NCI-H2196 (cell line): ENCODE measurements around the gene UGGT2.
"Not testable (repeated sequence)": the region's sequence is repeated elsewhere in the genome, so short reads cannot be mapped to it uniquely, and the experiment has no call there.

Source experiments
- DNase-seq: peaks from one replicate; lab custom pipeline; 2025; ENCODE audit not compliant: unreplicated experiment; lab: John Stamatoyannopoulos, UW

The UGGT2 gene

GRCh38 chr13:95903569-95903968 lies 149.6 kb downstream of the UGGT2 start:
- no peak for DNase-seq

GRCh38 chr13:95902741-95903140 lies 150.5 kb downstream of the UGGT2 start:
- DNase-seq, result no peak

GRCh38 chr13:95898256-95898655 lies 154.9 kb downstream of the UGGT2 start:
- no peak for DNase-seq

- DNase-seq, result no peak
Measured at GRCh38 chr13:95896301-95896700, 156.9 kb downstream of the UGGT2 start.

- no peak for DNase-seq
Measured at GRCh38 chr13:95893861-95894260, 159.3 kb downstream of the UGGT2 start.

- DNase-seq, result no peak
Measured at GRCh38 chr13:95882121-95882520, 171.1 kb downstream of the UGGT2 start.

- DNase-seq, result no peak
Measured at GRCh38 chr13:95880331-95880730, 172.9 kb downstream of the UGGT2 start.

- no peak for DNase-seq
Measured at GRCh38 chr13:95874286-95874685, 178.9 kb downstream of the UGGT2 start.

- no peak for DNase-seq
Measured at GRCh38 chr13:95870421-95870820, 182.8 kb downstream of the UGGT2 start.

GRCh38 chr13:95865080-95865615 lies 188.1 kb downstream of the UGGT2 start:
- no peak for DNase-seq

GRCh38 chr13:95862408-95862807 lies 190.8 kb downstream of the UGGT2 start:
- no peak for DNase-seq

- no peak for DNase-seq
Measured at GRCh38 chr13:95861296-95861695, 191.9 kb downstream of the UGGT2 start.

GRCh38 chr13:95858286-95859075 lies 194.7 kb downstream of the UGGT2 start:
- no peak for DNase-seq

GRCh38 chr13:95845656-95846055 lies 207.5 kb downstream of the UGGT2 start:
- not testable (repeated sequence) for DNase-seq

- DNase-seq, result no peak
Measured at GRCh38 chr13:95842898-95843297, 210.3 kb downstream of the UGGT2 start.

GRCh38 chr13:95841894-95842293 lies 211.3 kb downstream of the UGGT2 start:
- no peak for DNase-seq

GRCh38 chr13:95834134-95834765 lies 219.0 kb downstream of the UGGT2 start:
- DNase-seq, result peak; percentile 47

- no peak for DNase-seq
Measured at GRCh38 chr13:95833719-95834118, 219.5 kb downstream of the UGGT2 start.

GRCh38 chr13:95833126-95833525 lies 220.1 kb downstream of the UGGT2 start:
- no peak for DNase-seq

GRCh38 chr13:95822303-95822702 lies 230.9 kb downstream of the UGGT2 start:
- no peak for DNase-seq

- DNase-seq, result no peak
Measured at GRCh38 chr13:95814495-95814894, 238.7 kb downstream of the UGGT2 start.

- DNase-seq, result no peak
Measured at GRCh38 chr13:95813139-95813538, 240.1 kb downstream of the UGGT2 start.
